WI38 (cell line): ENCODE data around the gene PLIN4.

Source experiments
- H3K4me3 ChIP-seq: 2 replicates; pipeline ENCODE4 v1.5.1; 2011; ENCODE audit warnings: low read depth, mild to moderate bottlenecking, control low read depth, low read length
- CTCF ChIP-seq: IDR thresholded peaks from 2 replicates; pipeline ENCODE4 v1.5.1; 2012; ENCODE audit warnings: low read depth, mild to moderate bottlenecking, control low read depth, low read length

Gene PLIN4

DNA sequence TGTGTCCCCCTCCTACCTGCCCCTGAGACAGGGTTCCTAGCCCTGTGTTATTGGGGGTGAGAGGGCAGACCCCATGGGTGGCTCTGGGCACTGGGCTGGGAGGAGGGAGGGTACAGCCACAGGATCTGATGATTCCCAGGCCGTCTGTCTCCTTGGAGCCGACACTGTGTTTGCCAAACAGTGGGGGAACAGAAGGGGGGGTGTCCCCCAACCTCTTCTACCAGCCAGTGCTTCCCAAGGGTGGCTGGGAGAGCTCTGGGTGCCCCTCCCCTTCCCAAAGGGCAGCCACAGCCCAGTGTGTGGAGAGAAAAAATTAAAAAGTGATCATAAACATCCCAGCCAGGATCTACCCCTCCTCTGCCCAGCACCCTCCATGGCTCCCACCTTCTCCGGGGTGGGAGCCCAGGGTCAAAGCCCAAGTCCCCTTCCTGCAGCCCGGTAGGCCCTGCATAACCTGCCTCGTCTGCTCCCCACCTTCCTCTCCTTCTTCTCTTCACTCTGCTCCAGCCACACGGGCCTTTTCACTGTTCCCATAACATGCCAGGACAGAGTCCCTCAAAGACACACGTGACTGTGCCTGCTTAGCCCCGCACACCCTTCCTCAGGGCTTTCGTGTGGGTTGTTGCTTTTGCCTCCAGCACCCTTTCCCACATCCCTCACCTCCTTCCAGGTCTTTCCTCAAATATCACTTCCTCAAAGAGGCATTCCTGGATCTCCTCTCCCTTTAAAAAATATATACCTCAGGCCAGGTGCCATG, 1.4 kb upstream of the PLIN4 start:
- no peak for TF ChIP-seq CTCF
- H3K4me3 ChIP-seq, result no peak overlapping the region

DNA sequence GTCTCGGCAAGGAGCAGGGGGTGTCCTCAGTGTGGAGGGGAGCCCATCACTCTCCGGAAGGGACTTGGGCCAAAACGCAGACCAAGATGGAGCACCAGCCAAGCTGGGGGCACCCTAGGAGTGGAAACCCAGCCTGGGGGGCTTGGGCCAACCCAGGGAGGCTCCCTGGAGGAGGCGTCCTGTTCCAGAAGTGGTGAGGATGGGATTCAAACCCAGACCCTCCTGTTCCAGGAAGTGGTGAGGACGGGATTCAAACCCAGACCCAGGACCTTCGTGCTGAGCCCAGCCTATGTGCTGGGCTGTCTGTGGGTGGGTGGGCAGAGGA, 848 bp upstream of the PLIN4 start:
- TF ChIP-seq CTCF, result no peak
- H3K4me3 ChIP-seq, result no peak overlapping the region

DNA sequence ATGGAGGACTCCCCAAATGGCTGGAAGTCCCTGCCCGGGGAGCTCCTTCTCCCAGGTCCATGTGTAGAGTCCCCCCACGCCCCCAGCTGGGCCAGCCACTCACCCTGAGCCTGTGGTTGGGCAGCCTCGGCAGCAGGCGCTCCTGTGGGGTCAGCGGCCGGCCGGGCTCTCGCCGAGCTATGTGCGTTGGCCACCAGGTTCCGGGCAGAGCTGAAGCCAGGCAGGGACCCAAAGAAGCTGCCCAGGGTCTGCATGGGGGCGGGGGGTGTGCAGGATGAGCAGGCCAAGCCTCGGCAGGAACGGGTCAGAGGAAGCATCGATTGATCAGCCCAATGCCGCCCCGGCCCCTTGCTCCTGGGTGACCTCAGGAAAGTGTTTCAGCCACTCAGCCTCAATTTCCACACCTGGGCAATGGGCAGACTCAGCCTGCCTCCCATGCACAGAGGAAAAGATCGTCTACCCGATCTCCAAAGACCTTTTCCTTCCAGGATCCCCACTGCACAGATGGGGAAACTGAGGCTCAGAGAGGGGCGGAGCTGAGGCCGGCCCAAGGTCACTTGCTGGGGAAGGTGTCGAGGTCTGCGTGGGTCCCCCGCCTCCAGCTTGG, 732 bp downstream of the PLIN4 start:
- no peak overlapping the region for H3K4me3 ChIP-seq
- no peak for TF ChIP-seq CTCF

- no peak overlapping the region for H3K4me3 ChIP-seq
- TF ChIP-seq CTCF, result no peak
Observed at GRCh38 chr19:4516939-4517300, 1.4 kb downstream of the PLIN4 start.

DNA sequence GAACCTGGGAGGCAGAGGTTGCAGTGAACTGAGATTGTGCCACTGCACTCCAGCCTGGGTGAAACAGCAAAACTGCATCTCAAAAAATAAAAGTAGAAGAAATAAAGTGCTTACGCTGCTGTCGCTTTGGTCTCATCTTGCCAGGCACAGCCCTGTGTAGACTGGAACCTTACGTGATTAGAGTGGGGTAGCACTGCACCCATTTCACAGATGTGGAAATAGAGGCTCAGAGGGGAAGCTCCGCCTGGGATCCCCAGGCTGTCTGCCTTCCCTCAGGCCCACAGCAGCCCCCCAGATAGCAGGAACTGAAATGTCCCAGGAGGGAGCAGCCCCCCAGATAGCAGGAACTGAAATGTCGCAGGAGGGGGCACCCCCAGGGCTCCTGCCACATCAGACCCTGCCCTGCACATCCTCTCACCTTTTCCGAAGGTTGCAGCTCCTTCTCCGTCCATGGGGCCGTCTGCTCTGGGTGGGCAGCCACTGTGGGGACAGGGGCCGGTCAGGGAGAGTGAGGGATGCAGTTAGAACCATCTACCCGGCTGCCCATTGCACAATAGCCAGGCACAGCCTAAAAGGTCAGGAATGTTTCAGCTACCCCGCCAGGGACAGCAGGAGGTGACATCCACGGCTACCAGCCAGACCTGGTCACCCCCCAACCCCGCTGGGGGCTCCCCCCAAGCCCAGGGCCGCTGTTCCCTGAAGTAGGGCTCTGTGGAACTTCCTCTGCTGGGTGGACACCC, 1.9 kb downstream of the PLIN4 start:
- TF ChIP-seq CTCF, result no peak

DNA sequence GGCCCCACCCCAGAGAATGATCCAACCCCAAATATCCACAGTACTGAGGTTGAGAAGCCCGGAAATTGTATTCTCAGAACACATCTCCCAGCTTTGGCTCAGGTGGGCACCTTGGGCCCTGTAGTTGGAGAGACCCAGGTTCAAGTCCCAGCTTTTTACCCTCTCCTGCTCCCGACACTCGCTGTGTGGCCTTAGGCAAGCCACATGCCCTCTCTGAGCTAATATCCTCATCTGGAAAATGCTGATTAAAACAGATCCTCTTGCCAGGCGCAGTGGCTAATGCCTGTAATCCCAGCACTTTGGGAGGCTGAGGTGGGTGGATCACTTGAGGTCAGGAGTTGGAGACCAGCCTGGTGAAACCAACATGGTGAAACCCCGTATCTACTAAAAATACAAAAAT, 2.6 kb downstream of the PLIN4 start:
- TF ChIP-seq CTCF, result no peak
- no peak overlapping the region for H3K4me3 ChIP-seq

More for the DNA sequence above, 1.9 kb downstream of the PLIN4 start:
- no peak overlapping the region for H3K4me3 ChIP-seq

DNA sequence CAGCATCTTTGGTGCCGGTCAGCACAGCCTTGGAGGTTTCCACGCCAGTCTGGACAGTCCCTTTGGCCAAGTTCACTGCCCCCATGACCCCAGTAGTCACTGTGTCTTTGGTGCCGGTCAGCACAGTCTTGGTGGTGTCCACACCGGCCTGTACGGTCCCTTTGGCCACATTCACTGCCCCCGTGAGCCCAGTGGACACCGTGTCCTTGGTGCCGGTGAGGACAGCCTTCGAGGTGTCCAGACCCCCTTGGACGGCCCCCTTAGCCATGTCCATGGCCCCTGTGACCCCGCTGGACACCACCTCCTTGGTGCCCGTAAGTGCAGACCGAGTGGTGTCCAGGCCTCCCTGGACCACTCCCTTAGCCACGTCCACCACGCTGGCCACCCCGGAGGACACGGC, 5.0 kb downstream of the PLIN4 start:
- H3K4me3 ChIP-seq, result no peak overlapping the region
- TF ChIP-seq CTCF, result no peak
